Activated CD8-positive, alpha-beta T cell treated with anti-CD3 and anti-CD28 coated beads, Interleukin-2, amount 10 ng/mL, durations not matched to agents 7 days and 5 days (primary cell): ENCODE results near the gene GPRASP2. TPM values are rescaled to one million over a fixed set of nuclear protein-coding genes. Genes with fewer than 3 reads are reported as not detected.
A peak's percentile ranks its signal among the peaks of the same experiment; 100 is the strongest.
"Not testable (repeated sequence)": the region's sequence is repeated elsewhere in the genome, so short reads cannot be mapped to it uniquely, and the experiment has no call there.

Source experiments
- ATAC-seq: fragments of 150-1000 bp; cut with Tn5 transposase; one replicate; pipeline ENCODE4 v1.10.0; 2021; ENCODE audit warnings: moderate library complexity
- CTCF ChIA-PET: fragments of 350-600 bp; sonication (Branson Sonifier 250); formaldehyde crosslinking; loops from one replicate; lab custom pipeline; 2021; ENCODE audit warnings: antibody characterized with exemption; lab: Charles Lee
- POLR2A ChIA-PET: fragments of 350-600 bp; sonication (Branson Sonifier 250); formaldehyde crosslinking; loops from one replicate; lab custom pipeline; 2021; ENCODE audit warnings: antibody characterized with exemption; lab: Charles Lee
- DNase-seq: peaks from one replicate; pipeline ENCODE4 v3.0.0-alpha.2; 2020
- H3K27ac Mint-ChIP-seq: one replicate; pipeline ENCODE4 v1.8.0; 2021; ENCODE audit warnings: mild to moderate bottlenecking, mixed read lengths
- H3K27me3 Mint-ChIP-seq: one replicate; pipeline ENCODE4 v1.8.0; 2021; ENCODE audit warnings: low read depth, mixed read lengths
- H3K36me3 Mint-ChIP-seq: one replicate; pipeline ENCODE4 v1.8.0; 2021; ENCODE audit warnings: low read depth, mixed read lengths
- H3K4me1 Mint-ChIP-seq: one replicate; pipeline ENCODE4 v1.8.0; 2021; ENCODE audit warnings: low read depth, mixed read lengths
- H3K4me3 Mint-ChIP-seq: one replicate; pipeline ENCODE4 v1.8.0; 2021; ENCODE audit warnings: mild to moderate bottlenecking, mixed read lengths
- H3K9me3 Mint-ChIP-seq: one replicate; pipeline ENCODE4 v1.8.0; 2022; ENCODE audit warnings: mixed read lengths; ENCODE audit not compliant: insufficient read depth
- total RNA-seq, 2 experiments: library from RNA; stranded (reverse); gene quantifications; one replicate each; pipeline ENCODE4 v1.2.3, GENCODE V29; 2021

GPRASP2 gene
- total RNA-seq, 2 experiments from 2014 or later = 0.13 to 0.16 TPM

DNA sequence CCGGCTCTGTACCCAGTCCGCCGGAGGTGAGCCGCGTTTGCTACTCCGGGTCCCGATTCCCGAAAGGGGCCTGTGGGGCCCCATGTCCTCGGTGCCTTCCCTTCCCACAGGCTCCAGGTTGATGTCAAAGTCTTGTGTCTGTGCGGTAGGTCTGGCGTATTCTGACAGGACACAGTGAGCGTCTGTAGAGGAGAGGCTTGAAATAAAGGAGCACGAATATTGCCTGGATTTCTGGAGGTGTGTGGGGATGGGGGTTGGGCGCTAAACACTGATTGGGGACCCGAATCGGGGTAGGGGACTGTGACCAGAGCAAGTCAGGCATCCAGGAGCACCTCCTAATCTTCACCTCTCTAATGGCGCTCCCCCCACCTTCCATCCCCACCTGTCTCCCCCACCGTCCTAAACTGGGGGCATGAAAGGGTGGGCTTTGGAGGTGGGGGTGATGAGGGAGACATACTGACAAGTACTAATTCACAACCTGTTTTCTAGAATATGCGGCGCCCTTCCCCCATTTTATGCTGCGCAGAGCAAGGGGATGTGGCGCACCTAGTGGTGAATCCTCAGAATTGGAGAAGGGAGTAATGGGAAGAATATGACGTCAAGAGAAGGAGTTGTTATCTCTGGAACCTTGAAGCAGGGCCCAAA, 855 bp downstream of the GPRASP2 start:
- Mint-ChIP-seq H3K36me3 (no peaks in the 10 kb centered on the region), H3K9me3 (no peaks in the 10 kb centered on the region), H3K27ac (no peak overlapping the region), H3K4me3 (peak overlapping the region; percentile 52), H3K27me3 (peaks cover 29% of the 10 kb centered on the region), H3K4me1 (peaks cover 15% of the 10 kb centered on the region)
- CTCF ChIA-PET = no interaction called here
- no peak for DNase-seq
- peak; percentile 30 for ATAC-seq
- POLR2A ChIA-PET = no interaction called here

DNA sequence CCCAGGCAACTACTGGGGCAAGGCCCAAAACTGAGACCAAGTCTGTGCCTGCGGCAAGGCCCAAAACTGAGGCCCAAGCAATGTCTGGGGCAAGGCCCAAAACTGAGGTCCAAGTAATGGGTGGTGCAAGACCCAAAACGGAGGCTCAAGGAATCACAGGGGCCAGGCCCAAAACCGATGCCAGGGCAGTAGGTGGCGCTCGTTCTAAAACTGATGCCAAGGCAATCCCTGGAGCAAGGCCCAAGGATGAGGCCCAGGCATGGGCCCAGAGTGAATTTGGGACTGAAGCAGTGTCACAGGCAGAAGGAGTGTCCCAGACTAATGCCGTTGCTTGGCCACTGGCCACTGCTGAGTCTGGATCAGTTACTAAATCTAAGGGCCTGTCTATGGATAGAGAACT, 2.7 kb downstream of the GPRASP2 start:
- H3K4me3 Mint-ChIP-seq = no peak overlapping the region
- ChIA-PET CTCF (no interaction called here), POLR2A (no interaction called here)
- peaks cover 9% of the 10 kb centered on the region for H3K4me1 Mint-ChIP-seq
- no peaks in the 10 kb centered on the region for H3K9me3 Mint-ChIP-seq
- ATAC-seq (no peak), DNase-seq (no peak)
- H3K36me3 Mint-ChIP-seq = no peaks in the 10 kb centered on the region
- H3K27me3 Mint-ChIP-seq = peaks cover 17% of the 10 kb centered on the region
- H3K27ac Mint-ChIP-seq = no peak overlapping the region

DNA sequence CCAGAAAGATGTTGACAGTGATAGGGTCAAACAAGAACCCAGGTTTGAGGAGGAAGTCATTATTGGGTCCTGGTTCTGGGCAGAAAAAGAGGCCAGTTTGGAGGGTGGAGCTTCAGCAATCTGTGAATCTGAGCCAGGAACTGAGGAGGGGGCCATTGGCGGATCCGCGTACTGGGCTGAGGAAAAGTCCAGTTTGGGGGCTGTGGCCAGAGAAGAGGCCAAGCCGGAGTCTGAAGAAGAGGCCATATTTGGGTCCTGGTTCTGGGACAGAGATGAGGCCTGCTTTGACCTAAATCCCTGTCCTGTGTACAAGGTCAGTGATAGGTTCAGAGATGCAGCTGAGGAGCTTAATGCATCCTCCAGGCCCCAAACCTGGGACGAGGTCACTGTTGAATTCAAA, 3.7 kb downstream of the GPRASP2 start:
- ATAC-seq (no peak), DNase-seq (no peak)
- Mint-ChIP-seq H3K36me3 (no peaks in the 10 kb centered on the region), H3K9me3 (no peaks in the 10 kb centered on the region), H3K4me1 (peaks cover 18% of the 10 kb centered on the region), H3K4me3 (no peak overlapping the region), H3K27ac (no peak overlapping the region), H3K27me3 (peaks cover 11% of the 10 kb centered on the region)
- CTCF ChIA-PET = no interaction called here
- POLR2A ChIA-PET = no interaction called here

DNA sequence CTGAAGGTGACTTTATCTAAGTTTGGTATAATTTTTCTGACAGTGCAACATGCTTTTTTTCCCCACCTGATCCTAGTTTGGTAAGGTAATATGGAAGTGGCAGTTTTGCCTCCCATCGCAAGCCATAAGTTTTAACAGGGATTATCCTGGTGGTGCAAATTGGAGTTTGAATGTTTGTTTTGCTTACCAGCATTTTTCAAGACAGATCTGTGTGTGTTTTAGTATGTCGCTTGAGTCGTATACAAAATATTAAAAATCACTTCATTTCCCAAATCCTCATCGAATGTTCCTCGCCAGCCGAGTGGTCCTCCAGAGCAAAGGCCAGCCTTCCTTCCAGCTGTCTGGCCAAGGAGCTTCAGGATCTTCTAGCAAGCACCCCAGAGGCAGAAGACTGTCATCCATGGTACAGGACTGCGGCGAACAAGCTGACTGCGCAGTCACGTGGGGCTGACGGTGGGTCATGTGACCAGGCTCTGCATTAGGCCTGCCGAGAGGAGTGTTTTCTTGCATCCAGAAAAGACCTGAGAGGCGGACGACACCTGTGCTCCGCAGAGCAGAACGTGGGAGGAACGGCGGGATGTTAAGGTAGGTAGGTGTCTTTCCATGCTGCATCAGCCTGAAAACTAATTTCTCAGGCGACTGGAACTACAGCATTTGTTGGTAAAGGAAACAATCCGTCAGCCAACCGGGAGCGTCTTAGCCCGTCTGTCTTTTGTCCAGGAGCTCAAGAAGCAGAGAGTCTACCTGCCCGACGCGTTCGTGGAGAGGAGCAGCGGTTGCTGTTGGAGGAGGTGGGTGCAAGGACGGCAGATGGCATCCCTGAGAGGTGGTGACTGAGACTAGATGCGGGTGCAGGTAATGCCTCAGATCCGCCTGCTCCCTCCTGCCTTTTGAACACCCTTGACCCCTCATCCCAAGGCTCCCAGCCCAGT, 8.3 kb downstream of the GPRASP2 start, which contains the start of gene GPRASP3:
GPRASP3 (plus strand) TSS at position 507 of the 932 bp plus-strand sequence. CDS start 28,253 bp downstream, outside the sequence.
- DNase-seq (peak; percentile 84), ATAC-seq (peak; percentile 99)
- Mint-ChIP-seq H3K27me3 (no peaks in the 10 kb centered on the region), H3K4me1 (peaks cover 14% of the 10 kb centered on the region), H3K36me3 (no peaks in the 10 kb centered on the region), H3K27ac (peak within 1 kb of the TSS; percentile 88), H3K9me3 (no peaks in the 10 kb centered on the region), H3K4me3 (peak within 1 kb of the TSS; percentile 87)
- CTCF ChIA-PET = interaction anchor here (1.3 kb wide), 1 partner anchor 61 kb away, joined by 5 read pairs; no protein-coding TSS in a partner anchor
- POLR2A ChIA-PET = no interaction called here

DNA sequence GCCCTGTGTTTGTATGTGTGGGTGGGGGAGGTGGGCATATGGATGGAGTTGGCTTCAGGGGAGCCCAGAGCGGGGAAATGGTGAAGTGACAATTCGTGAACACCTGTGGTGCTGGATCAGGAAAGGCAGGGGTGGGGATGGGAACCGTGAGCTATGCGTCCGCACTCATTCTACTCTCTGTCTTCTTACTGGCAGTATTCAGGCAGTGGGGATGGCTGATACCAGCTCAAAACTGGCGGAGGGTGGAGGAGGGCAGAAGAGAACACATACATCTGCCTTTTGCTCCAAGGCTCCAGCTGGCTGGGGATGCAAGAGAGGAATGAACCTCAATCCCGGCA, 8.9 kb downstream of the GPRASP2 start:
- H3K27ac Mint-ChIP-seq, POLR2A ChIA-PET, H3K36me3 Mint-ChIP-seq, H3K27me3 Mint-ChIP-seq, H3K9me3 Mint-ChIP-seq, DNase-seq: not testable (repeated sequence)
- Mint-ChIP-seq H3K4me1 (peaks cover 14% of the 10 kb centered on the region), H3K4me3 (peak overlapping the region; percentile 87)
- CTCF ChIA-PET = interaction anchor here (1.3 kb wide), 1 partner anchor 61 kb away, joined by 5 read pairs; no protein-coding TSS in a partner anchor
- peak; percentile 8 for ATAC-seq

DNA sequence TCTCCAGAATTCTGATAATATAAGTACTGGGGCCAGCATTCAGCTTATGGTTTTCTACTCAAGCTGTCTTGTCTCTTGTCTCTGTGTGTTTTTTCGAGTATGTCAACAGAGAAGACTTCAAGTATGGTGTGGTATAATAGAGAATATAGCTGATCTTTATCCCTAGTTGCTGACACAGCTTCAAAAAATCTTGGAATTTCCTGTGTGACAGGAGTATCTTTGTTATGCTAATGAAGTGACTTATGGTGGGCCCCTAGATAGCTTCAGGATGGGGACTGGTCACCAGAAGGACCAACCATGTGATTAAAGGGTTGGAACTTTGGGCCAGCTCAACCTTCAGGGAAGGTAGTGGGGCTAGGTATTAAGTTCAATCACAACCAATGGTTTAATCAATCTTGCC, 11.2 kb downstream of the GPRASP2 start:
- POLR2A ChIA-PET = interaction anchor here (0.9 kb wide), 1 partner anchor 9 kb away, joined by 3 read pairs; no protein-coding TSS in a partner anchor
- Mint-ChIP-seq H3K36me3 (no peaks in the 10 kb centered on the region), H3K27ac (no peak overlapping the region), H3K4me3 (no peak overlapping the region), H3K4me1 (peaks cover 14% of the 10 kb centered on the region), H3K27me3 (no peaks in the 10 kb centered on the region), H3K9me3 (no peaks in the 10 kb centered on the region)
- no peak for DNase-seq
- CTCF ChIA-PET = no interaction called here
- no peak for ATAC-seq

DNA sequence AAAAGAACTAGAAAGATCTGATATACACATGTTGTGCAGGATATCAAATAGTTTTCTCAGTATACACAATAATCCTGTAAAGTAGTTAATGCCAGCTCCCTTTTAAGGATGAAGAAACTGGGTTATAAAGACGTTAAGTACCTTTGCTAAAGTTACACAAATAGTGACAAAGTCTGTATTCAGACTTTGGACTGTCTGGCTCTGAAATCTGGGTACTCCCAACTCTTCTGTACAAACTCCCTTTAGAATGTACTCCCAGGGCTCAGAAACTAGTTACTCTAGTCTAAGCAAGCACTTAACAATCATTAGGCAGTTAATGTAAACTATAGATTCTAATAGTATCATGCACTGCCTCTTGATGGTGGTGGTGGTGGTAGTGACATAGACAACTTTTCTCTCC, 15.5 kb downstream of the GPRASP2 start:
- ChIA-PET POLR2A (no interaction called here), CTCF (no interaction called here)
- Mint-ChIP-seq H3K4me1 (no peaks in the 10 kb centered on the region), H3K9me3 (no peaks in the 10 kb centered on the region), H3K27ac (no peak overlapping the region), H3K4me3 (no peak overlapping the region), H3K36me3 (no peaks in the 10 kb centered on the region), H3K27me3 (no peaks in the 10 kb centered on the region)
- ATAC-seq = no peak
- no peak for DNase-seq

DNA sequence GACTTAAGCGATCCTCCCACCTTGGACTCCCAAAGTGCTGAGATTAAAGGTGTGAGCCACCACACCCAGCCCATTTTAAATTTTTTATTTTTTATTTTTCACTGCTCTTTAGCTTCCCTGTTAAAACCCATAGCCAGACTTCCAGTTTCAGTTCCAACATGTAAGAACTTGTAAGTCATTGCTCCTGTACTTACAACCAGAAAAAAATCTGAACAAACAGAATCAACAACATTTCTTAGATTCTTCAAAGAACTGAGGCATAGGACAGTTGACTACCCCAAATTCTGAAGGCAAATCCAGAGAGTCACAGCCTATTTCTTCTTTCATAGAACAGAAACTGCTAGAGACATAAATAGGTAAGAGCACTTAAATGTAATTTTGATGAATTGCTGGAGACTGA, 16.4 kb downstream of the GPRASP2 start:
- DNase-seq = no peak
- CTCF ChIA-PET = no interaction called here
- Mint-ChIP-seq H3K27ac (no peak overlapping the region), H3K36me3 (no peaks in the 10 kb centered on the region), H3K27me3 (no peaks in the 10 kb centered on the region), H3K4me3 (no peak overlapping the region), H3K4me1 (no peaks in the 10 kb centered on the region), H3K9me3 (no peaks in the 10 kb centered on the region)
- no peak for ATAC-seq
- POLR2A ChIA-PET = interaction anchor here (0.6 kb wide), 1 partner anchor 158 kb away, joined by 3 read pairs; no protein-coding TSS in a partner anchor

DNA sequence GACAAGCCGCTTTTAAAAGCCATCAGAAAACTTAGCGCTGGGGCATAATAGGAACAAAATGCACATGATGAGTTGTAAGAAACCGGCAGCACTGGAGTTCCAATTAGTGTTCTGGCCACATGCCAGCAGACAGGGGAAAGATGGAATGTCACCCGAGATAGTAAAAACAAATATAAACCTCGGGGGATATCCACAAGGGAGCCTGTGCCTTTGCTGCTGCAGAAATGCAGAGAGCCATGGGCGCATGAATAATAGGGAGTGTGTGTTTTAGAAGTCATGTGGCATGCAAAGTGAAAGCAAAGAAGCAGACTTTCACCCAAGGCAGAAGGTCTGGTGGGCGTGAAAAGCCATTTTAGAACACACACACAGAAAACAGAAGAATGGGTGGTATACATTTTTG, 27.4 kb downstream of the GPRASP2 start:
- Mint-ChIP-seq H3K27ac (no peak overlapping the region), H3K4me3 (no peak overlapping the region), H3K36me3 (no peaks in the 10 kb centered on the region), H3K27me3 (no peaks in the 10 kb centered on the region), H3K4me1 (no peaks in the 10 kb centered on the region), H3K9me3 (no peaks in the 10 kb centered on the region)
- ChIA-PET POLR2A (no interaction called here), CTCF (no interaction called here)
- DNase-seq (no peak), ATAC-seq (no peak)

DNA sequence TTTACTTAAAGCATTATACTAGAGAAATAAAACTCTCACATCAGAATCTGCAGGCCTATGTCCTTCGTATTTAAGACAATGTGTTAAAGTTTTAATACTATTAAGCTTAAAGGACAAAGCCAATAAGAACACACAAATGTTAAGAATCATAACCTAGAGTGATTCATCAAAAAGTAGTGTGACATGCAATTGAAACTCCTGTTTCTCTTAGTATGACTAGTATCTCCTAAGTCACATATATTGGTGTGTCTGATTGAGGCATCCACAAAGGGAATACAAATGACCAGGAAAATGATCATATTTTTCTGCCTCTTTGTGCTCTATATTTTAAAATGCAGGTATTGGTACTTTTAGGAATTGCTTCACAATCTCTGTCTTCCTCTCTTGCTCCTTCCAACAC, 32.1 kb downstream of the GPRASP2 start:
- Mint-ChIP-seq H3K27ac (no peak overlapping the region), H3K36me3 (no peaks in the 10 kb centered on the region), H3K9me3 (no peaks in the 10 kb centered on the region), H3K27me3 (no peaks in the 10 kb centered on the region), H3K4me3 (no peak overlapping the region), H3K4me1 (no peaks in the 10 kb centered on the region)
- no peak for ATAC-seq
- POLR2A ChIA-PET = no interaction called here
- CTCF ChIA-PET = no interaction called here
- no peak for DNase-seq

DNA sequence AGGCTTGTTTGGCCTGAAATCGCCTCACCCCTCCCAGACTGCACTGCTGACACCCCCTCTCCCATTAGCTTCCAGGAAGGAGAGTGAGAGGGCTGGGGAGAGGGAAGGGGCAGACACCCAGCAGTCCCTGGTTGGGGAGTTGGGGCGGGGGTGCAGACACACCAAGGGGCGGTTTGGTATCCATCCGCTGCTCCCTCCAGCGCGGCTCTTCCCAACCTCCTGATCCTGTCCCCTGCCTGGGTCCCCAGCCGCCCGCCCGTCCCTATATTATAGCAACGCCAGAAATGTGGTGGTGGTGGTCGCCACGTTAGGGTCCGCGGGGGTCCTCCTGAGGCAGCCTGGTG, 33.2 kb downstream of the GPRASP2 start:
- DNase-seq (no peak), ATAC-seq (no peak)
- Mint-ChIP-seq H3K27me3 (no peaks in the 10 kb centered on the region), H3K9me3 (no peaks in the 10 kb centered on the region), H3K4me3 (peak overlapping the region; percentile 74), H3K4me1 (no peaks in the 10 kb centered on the region), H3K36me3 (no peaks in the 10 kb centered on the region), H3K27ac (no peak overlapping the region)
- CTCF ChIA-PET = no interaction called here
- POLR2A ChIA-PET = no interaction called here
